KMS-11 (cell line): ENCODE results near the gene SETBP1.

Source experiments
- H2AFZ ChIP-seq: fragments of 200-600 bp; sonication (generic); 2 replicates; pipeline ENCODE4 v1.6.1; 2016; ENCODE audit warnings: antibody characterized with exemption, mixed run types, low read depth
- H3K27ac ChIP-seq: fragments of 200-600 bp; sonication (generic); 2 replicates; pipeline ENCODE4 v1.6.1; 2016; ENCODE audit warnings: mild to moderate bottlenecking, mixed run types
- H3K27me3 ChIP-seq: fragments of 200-600 bp; sonication (generic); 2 replicates; pipeline ENCODE4 v1.6.1; 2017; ENCODE audit warnings: mild to moderate bottlenecking, low read depth, mixed run types, moderate library complexity; ENCODE audit not compliant: insufficient read depth
- H3K36me3 ChIP-seq: fragments of 200-600 bp; sonication (generic); 2 replicates; pipeline ENCODE4 v1.6.1; 2017; ENCODE audit warnings: mild to moderate bottlenecking, mixed run types; ENCODE audit not compliant: insufficient read depth
- H3K4me1 ChIP-seq: fragments of 200-600 bp; sonication (generic); 2 replicates; pipeline ENCODE4 v1.6.1; 2016; ENCODE audit warnings: mild to moderate bottlenecking, low read depth, mixed run types; ENCODE audit not compliant: poor library complexity, severe bottlenecking
- H3K4me2 ChIP-seq: fragments of 200-600 bp; sonication (generic); 2 replicates; pipeline ENCODE4 v1.7.0; 2016; ENCODE audit warnings: mild to moderate bottlenecking, mixed run types
- H3K4me3 ChIP-seq: fragments of 200-600 bp; sonication (generic); IDR thresholded peaks from 2 replicates; pipeline ENCODE4 v1.6.1; 2017; ENCODE audit warnings: low read depth, low read length, mixed read lengths; ENCODE audit not compliant: insufficient read depth
- H3K79me2 ChIP-seq: fragments of 200-600 bp; sonication (generic); 2 replicates; pipeline ENCODE4 v1.6.1; 2016; ENCODE audit warnings: low read depth, mixed run types; ENCODE audit not compliant: insufficient read depth
- H3K9ac ChIP-seq: fragments of 200-600 bp; sonication (generic); 2 replicates; pipeline ENCODE4 v1.6.1; 2016; ENCODE audit warnings: mild to moderate bottlenecking, mixed run types
- H4K20me1 ChIP-seq: fragments of 200-600 bp; sonication (generic); 2 replicates; pipeline ENCODE4 v1.6.1; 2016; ENCODE audit warnings: mild to moderate bottlenecking, mixed run types; ENCODE audit not compliant: insufficient read depth
- CTCF ChIP-seq: fragments of 200-600 bp; sonication (generic); conservative IDR thresholded peaks from 2 replicates; pipeline ENCODE4 v1.6.1; 2017; ENCODE audit warnings: low read depth, mild to moderate bottlenecking, antibody characterized with exemption, low read length, moderate library complexity, mixed read lengths

Gene SETBP1

GRCh38 chr18:44880170-44880569 lies 199.5 kb downstream of the SETBP1 start:
- Histone ChIP-seq H2AFZ (no peak overlapping the region), H3K9ac (no peak overlapping the region), H3K79me2 (0 out of 2 replicates have a peak, but pooled peaks cover 9% of the 10 kb centered on the region), H3K27ac (no peak overlapping the region), H3K27me3 (no peaks in the 10 kb centered on the region), H3K4me1 (peaks cover 4% of the 10 kb centered on the region), H4K20me1 (no peaks in the 10 kb centered on the region), H3K4me3 (no peak overlapping the region), H3K36me3 (no peaks in the 10 kb centered on the region), H3K4me2 (no peak overlapping the region)
- no peak for TF ChIP-seq CTCF

GRCh38 chr18:44881461-44882162 lies 200.9 kb downstream of the SETBP1 start:
- no peak overlapping the region for H2AFZ ChIP-seq
- no peak overlapping the region for H3K4me3 ChIP-seq
- H3K36me3 ChIP-seq: no peaks in the 10 kb centered on the region
- H3K4me2 ChIP-seq: no peak overlapping the region
- H3K9ac ChIP-seq: no peak overlapping the region
- H3K27me3 ChIP-seq: no peaks in the 10 kb centered on the region
- H3K27ac ChIP-seq: no peak overlapping the region
- no peaks in the 10 kb centered on the region for H4K20me1 ChIP-seq
- 0 out of 2 replicates have a peak, but pooled peaks cover 9% of the 10 kb centered on the region for H3K79me2 ChIP-seq
- peaks cover 17% of the 10 kb centered on the region for H3K4me1 ChIP-seq
- no peak for TF ChIP-seq CTCF

- no peak overlapping the region for H3K4me2 ChIP-seq
- peaks cover 24% of the 10 kb centered on the region for H3K4me1 ChIP-seq
Measured at GRCh38 chr18:44882163-44882868, 201.6 kb downstream of the SETBP1 start.

GRCh38 chr18:44883671-44884070 lies 203.0 kb downstream of the SETBP1 start:
- Histone ChIP-seq H3K27me3 (no peaks in the 10 kb centered on the region), H3K79me2 (peaks cover 9% of the 10 kb centered on the region; the same call in 1 of the 2 replicates), H2AFZ (no peak overlapping the region), H3K4me2 (no peak overlapping the region), H3K9ac (no peak overlapping the region), H4K20me1 (no peaks in the 10 kb centered on the region), H3K4me1 (peaks cover 31% of the 10 kb centered on the region), H3K27ac (no peak overlapping the region), H3K4me3 (no peak overlapping the region), H3K36me3 (no peaks in the 10 kb centered on the region)
- no peak for TF ChIP-seq CTCF

More at GRCh38 chr18:44882163-44882868, 201.6 kb downstream of the SETBP1 start:
- Histone ChIP-seq H2AFZ (no peak overlapping the region), H3K9ac (no peak overlapping the region), H3K4me3 (no peak overlapping the region), H3K27ac (no peak overlapping the region), H3K36me3 (no peaks in the 10 kb centered on the region), H3K79me2 (peaks cover 9% of the 10 kb centered on the region; the same call in 1 of the 2 replicates), H4K20me1 (no peaks in the 10 kb centered on the region), H3K27me3 (no peaks in the 10 kb centered on the region)
- TF ChIP-seq CTCF: no peak
